CD4-positive, alpha-beta T cell (primary cell): Measurements from ENCODE around the gene ASXL1. TPM values are rescaled to one million over a fixed set of nuclear protein-coding genes. Genes with fewer than 3 reads are reported as not detected.

Experiments used
- ATAC-seq: fragments of 200-7000 bp; cut with Tn5 transposase; one replicate; pipeline ENCODE4 v1.10.0; 2022; ENCODE audit warnings: mild to moderate bottlenecking; ENCODE audit not compliant: poor library complexity
- CTCF ChIA-PET: fragments of 350-600 bp; sonication (Branson Sonifier 250); formaldehyde crosslinking; loops from one replicate; lab custom pipeline; 2021; ENCODE audit warnings: antibody characterized with exemption, inconsistent platforms; lab: Charles Lee
- POLR2A ChIA-PET: fragments of 350-600 bp; sonication (Branson Sonifier 250); formaldehyde crosslinking; loops from one replicate; lab custom pipeline; 2021; ENCODE audit warnings: antibody characterized with exemption, inconsistent platforms; lab: Charles Lee
- DNase-seq, 14 experiments: peaks; one replicate each; pipeline ENCODE4 v3.0.0-alpha.2; 2013 to 2020; ENCODE audit warnings: mixed read lengths in 2 of 14
- H3K27ac ChIP-seq, 2 donors: one replicate each; pipeline versions ENCODE4 v1.5.1 to v1.7.0; 2013; ENCODE audit warnings: low read length in 2 of 2, low read depth in 1 of 2, mild to moderate bottlenecking in 1 of 2
- H3K27me3 ChIP-seq, 2 experiments: 1 replicate in 1 of 2; 2 replicates in 1 of 2; pipeline versions ENCODE4 v1.6.1 to v1.7.0; 2013; ENCODE audit warnings: low read length in 2 of 2, control low read depth in 1 of 2, mild to moderate bottlenecking in 1 of 2, moderate library complexity in 1 of 2; ENCODE audit not compliant: insufficient read depth in 2 of 2, control insufficient read depth in 1 of 2
- H3K36me3 ChIP-seq: one replicate; pipeline ENCODE4 v1.6.1; 2013; ENCODE audit warnings: low read length, control low read depth; ENCODE audit not compliant: insufficient read depth
- H3K4me1 ChIP-seq: one replicate; pipeline ENCODE4 v1.6.1; 2013; ENCODE audit warnings: low read length, control low read depth; ENCODE audit not compliant: insufficient read depth
- H3K4me3 ChIP-seq: one replicate; pipeline ENCODE4 v1.5.1; 2013; ENCODE audit warnings: mild to moderate bottlenecking, low read length, moderate library complexity
- H3K9me3 ChIP-seq, 2 experiments: 1 replicate in 1 of 2; 2 replicates in 1 of 2; pipeline versions ENCODE4 v1.6.1 to v1.7.0; 2013; ENCODE audit warnings: low read length in 2 of 2, mild to moderate bottlenecking in 2 of 2, control low read depth in 1 of 2, moderate library complexity in 1 of 2; ENCODE audit not compliant: control insufficient read depth in 1 of 2, insufficient read depth in 1 of 2
- H3K27ac Mint-ChIP-seq: one replicate; pipeline ENCODE4 v1.8.0; 2020; ENCODE audit warnings: mixed read lengths
- H3K27me3 Mint-ChIP-seq: one replicate; pipeline ENCODE4 v1.8.0; 2021; ENCODE audit warnings: mixed read lengths
- H3K36me3 Mint-ChIP-seq: one replicate; pipeline ENCODE4 v1.8.0; 2021; ENCODE audit warnings: low read depth, mixed read lengths
- H3K4me1 Mint-ChIP-seq: one replicate; pipeline ENCODE4 v1.8.0; 2021; ENCODE audit warnings: low read depth, mixed read lengths
- H3K4me3 Mint-ChIP-seq: one replicate; pipeline ENCODE4 v1.8.0; 2020; ENCODE audit warnings: mild to moderate bottlenecking, mixed read lengths
- H3K9me3 Mint-ChIP-seq: one replicate; pipeline ENCODE4 v1.8.0; 2020; ENCODE audit warnings: mixed read lengths
- intact Hi-C, 2 experiments: fragments of 100-400 bp; cut with DNase I in 1 of 2; cut with micrococcal nuclease in 1 of 2; formaldehyde crosslinking; loops; one replicate each; pipeline versions ENCODE4 v1.15.1 to v1.9.0; 2023 to 2025; cut with DNase I, micrococcal nuclease
- total RNA-seq, 174 experiments: library from RNA in 2 of 174; stranded (reverse) in 2 of 174; gene quantifications; one replicate each; pipeline ENCODE4 v1.2.3 and lab custom pipeline; 2021 to 2026
- TF ChIP-seq, protein P1 (sequence below): fragments of 200-600 bp; IDR thresholded peaks from one replicate; pipeline ENCODE4 v1.8.0; 2022; ENCODE audit warnings: antibody characterized with exemption, mild to moderate bottlenecking

Gene ASXL1
- total RNA-seq, 2 experiments from 2014 or later = 213 to 222 TPM

DNA sequence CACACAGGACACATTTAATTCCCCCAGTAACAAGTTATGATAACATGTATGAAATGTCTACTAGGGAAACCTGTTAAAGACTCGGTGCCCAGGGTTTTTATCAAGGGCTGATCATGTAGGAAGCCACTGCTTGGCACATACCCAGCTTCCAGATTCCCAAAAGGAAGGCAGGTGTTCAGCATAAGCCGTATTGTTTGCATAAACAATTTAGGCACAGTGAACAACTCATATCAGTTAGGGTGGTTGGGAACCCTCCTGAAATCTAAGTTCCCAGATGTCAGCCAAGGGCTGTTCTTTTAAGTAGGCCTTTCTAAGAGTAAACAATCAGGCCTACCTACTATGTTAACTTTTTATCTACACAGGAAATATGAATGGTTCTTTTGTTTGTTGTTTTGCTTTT is 74.1 kb downstream of the ASXL1 start:
- ChIA-PET CTCF (no interaction called here), POLR2A (no interaction called here)

DNA sequence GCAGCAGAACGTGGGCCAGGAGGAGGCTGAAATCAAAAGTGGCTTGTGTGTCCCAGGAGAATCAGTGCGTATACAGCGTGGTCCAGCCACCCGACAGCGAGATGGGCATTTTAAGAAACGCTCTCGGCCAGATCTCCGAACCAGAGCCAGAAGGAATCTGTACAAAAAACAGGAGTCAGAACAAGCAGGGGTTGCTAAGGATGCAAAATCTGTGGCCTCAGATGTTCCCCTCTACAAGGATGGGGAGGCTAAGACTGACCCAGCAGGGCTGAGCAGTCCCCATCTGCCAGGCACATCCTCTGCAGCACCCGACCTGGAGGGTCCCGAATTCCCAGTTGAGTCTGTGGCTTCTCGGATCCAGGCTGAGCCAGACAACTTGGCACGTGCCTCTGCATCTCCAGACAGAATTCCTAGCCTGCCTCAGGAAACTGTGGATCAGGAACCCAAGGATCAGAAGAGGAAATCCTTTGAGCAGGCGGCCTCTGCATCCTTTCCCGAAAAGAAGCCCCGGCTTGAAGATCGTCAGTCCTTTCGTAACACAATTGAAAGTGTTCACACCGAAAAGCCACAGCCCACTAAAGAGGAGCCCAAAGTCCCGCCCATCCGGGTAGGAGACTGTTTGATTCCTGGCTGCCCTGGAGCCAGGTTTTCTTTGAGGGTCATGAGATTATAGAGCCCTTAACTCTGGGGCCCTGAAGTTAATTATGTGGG is 75.3 kb downstream of the ASXL1 start:
- Histone ChIP-seq H3K27me3 (no peaks in the 10 kb centered on the region), H3K4me1 (no peaks in the 10 kb centered on the region), H3K27ac (no peak overlapping the region), H3K9me3 (no peaks in the 10 kb centered on the region), H3K36me3 (peaks cover 98% of the 10 kb centered on the region), H3K4me3 (no peak overlapping the region)
- intact Hi-C loops = no loop called here
- Mint-ChIP-seq H3K27me3 (no peaks in the 10 kb centered on the region), H3K4me3 (no peak overlapping the region), H3K36me3 (peaks cover 97% of the 10 kb centered on the region), H3K9me3 (no peaks in the 10 kb centered on the region), H3K27ac (peak overlapping the region; percentile 7), H3K4me1 (no peaks in the 10 kb centered on the region)
- ATAC-seq (no peak), DNase-seq (no peak)
- TF ChIP-seq, protein P1, sequence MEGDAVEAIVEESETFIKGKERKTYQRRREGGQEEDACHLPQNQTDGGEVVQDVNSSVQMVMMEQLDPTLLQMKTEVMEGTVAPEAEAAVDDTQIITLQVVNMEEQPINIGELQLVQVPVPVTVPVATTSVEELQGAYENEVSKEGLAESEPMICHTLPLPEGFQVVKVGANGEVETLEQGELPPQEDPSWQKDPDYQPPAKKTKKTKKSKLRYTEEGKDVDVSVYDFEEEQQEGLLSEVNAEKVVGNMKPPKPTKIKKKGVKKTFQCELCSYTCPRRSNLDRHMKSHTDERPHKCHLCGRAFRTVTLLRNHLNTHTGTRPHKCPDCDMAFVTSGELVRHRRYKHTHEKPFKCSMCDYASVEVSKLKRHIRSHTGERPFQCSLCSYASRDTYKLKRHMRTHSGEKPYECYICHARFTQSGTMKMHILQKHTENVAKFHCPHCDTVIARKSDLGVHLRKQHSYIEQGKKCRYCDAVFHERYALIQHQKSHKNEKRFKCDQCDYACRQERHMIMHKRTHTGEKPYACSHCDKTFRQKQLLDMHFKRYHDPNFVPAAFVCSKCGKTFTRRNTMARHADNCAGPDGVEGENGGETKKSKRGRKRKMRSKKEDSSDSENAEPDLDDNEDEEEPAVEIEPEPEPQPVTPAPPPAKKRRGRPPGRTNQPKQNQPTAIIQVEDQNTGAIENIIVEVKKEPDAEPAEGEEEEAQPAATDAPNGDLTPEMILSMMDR = no peak
- ChIA-PET POLR2A (no interaction called here), CTCF (no interaction called here)

More for the DNA sequence above, 74.1 kb downstream of the ASXL1 start:
- Histone ChIP-seq H3K9me3 (no peaks in the 10 kb centered on the region), H3K27me3 (no peaks in the 10 kb centered on the region), H3K4me1 (no peaks in the 10 kb centered on the region), H3K27ac (no peak overlapping the region), H3K36me3 (peaks cover 99% of the 10 kb centered on the region), H3K4me3 (no peak overlapping the region)
- H3K4me1 Mint-ChIP-seq = peaks cover 6% of the 10 kb centered on the region
- no peak overlapping the region for H3K4me3 Mint-ChIP-seq
- peaks cover 97% of the 10 kb centered on the region for H3K36me3 Mint-ChIP-seq
- peak overlapping the region; percentile 7 for H3K27ac Mint-ChIP-seq
- no peaks in the 10 kb centered on the region for H3K27me3 Mint-ChIP-seq
- ATAC-seq = no peak
- no peak for DNase-seq
- intact Hi-C loops = no loop called here
- H3K9me3 Mint-ChIP-seq = no peaks in the 10 kb centered on the region
- TF ChIP-seq, protein P1 = no peak

DNA sequence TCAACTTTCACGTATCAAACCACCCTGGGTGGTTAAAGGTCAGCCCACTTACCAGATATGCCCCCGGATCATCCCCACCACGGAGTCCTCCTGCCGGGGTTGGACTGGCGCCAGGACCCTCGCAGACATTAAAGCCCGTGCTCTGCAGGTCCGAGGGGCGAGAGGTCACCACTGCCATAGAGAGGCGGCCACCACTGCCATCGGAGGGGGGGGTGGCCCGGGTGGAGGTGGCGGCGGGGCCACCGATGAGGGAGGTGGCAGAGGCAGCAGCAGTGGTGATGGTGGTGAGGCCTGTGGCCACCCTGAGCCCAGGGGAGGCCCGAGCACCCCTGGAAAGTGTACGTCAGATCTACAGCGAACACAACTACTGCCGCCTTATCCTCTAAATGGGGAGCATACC is 76.3 kb downstream of the ASXL1 start:
- POLR2A ChIA-PET = no interaction called here
- DNase-seq (peak in 1 of 14 experiments; percentile 14), ATAC-seq (no peak)
- Histone ChIP-seq H3K27ac (no peak overlapping the region), H3K9me3 (no peaks in the 10 kb centered on the region), H3K4me3 (no peak overlapping the region), H3K4me1 (no peaks in the 10 kb centered on the region), H3K27me3 (no peaks in the 10 kb centered on the region), H3K36me3 (peaks cover 98% of the 10 kb centered on the region)
- Mint-ChIP-seq H3K27me3 (no peaks in the 10 kb centered on the region), H3K4me1 (no peaks in the 10 kb centered on the region), H3K4me3 (no peak overlapping the region), H3K36me3 (peaks cover 97% of the 10 kb centered on the region), H3K9me3 (no peaks in the 10 kb centered on the region), H3K27ac (peak overlapping the region; percentile 33)
- TF ChIP-seq, protein P1 = no peak
- intact Hi-C loops = no loop called here
- CTCF ChIA-PET = no interaction called here
